GM21423 (cell line): ENCODE measurements around the gene COX19.
"Not testable (repeated sequence)": the region's sequence is repeated elsewhere in the genome, so short reads cannot be mapped to it uniquely, and the experiment has no call there.

ENCODE experiments used
- ATAC-seq: cut with Tn5 transposase; IDR thresholded peaks from one replicate; pipeline ENCODE4 v1.9.1; 2021; ENCODE audit warnings: mild to moderate bottlenecking, moderate library complexity; ENCODE audit not compliant: unreplicated experiment

COX19 gene

GRCh38 chr7:931871-932650 is 43.3 kb downstream of the COX19 start:
- no peak for ATAC-seq

GRCh38 chr7:930975-931758 is 44.2 kb downstream of the COX19 start:
- no peak for ATAC-seq

DNA sequence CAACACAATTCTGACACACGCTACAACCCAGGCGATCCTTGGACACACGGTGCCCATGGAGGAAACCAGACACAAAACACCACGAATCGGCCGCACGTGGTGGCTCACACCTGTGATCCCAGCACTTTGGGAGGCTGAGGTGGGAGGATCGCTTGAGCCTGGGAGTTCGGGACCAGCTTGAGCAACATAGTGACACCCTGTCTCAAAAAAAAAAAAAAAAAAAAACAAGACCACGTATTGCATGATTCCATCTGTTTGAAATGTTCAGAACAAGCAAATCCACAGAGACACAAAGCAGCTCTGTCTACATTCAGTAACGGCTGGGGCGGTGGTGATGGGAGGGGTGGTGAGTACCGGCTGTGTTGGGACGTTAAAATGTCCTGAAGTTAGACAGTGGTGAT is 46.0 kb downstream of the COX19 start:
- ATAC-seq = no peak

DNA sequence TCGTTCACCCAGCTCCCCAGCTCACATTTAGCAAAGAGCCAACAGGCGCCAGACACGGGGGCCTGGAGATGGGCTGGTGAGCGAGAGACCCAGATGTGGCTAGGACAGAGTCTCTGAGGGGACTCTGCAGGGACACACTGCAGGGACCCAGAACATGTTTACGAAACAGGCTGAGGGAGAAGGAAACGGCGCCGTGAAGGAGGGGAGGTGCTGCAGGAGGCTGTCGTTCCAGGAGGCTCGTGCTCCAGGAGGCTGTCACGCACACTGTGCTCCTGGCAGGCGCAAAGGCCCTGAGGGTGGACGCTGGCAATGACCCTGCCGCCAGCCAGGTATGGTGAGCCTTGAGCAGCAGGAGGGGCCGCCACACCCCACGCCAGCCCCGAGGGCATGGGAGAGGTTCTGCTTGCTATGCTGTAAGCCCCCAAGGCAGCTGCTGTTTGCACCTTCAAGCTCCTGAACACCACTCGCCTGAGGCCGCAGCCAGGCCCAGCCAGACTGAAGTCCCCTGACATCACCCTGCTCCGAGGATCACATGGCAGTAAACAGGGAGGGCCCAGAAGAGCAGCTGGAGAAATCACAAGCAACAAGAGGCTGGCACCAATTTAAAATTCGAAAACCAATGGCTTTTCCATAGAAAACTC is 48.2 kb downstream of the COX19 start:
- ATAC-seq = no peak

DNA sequence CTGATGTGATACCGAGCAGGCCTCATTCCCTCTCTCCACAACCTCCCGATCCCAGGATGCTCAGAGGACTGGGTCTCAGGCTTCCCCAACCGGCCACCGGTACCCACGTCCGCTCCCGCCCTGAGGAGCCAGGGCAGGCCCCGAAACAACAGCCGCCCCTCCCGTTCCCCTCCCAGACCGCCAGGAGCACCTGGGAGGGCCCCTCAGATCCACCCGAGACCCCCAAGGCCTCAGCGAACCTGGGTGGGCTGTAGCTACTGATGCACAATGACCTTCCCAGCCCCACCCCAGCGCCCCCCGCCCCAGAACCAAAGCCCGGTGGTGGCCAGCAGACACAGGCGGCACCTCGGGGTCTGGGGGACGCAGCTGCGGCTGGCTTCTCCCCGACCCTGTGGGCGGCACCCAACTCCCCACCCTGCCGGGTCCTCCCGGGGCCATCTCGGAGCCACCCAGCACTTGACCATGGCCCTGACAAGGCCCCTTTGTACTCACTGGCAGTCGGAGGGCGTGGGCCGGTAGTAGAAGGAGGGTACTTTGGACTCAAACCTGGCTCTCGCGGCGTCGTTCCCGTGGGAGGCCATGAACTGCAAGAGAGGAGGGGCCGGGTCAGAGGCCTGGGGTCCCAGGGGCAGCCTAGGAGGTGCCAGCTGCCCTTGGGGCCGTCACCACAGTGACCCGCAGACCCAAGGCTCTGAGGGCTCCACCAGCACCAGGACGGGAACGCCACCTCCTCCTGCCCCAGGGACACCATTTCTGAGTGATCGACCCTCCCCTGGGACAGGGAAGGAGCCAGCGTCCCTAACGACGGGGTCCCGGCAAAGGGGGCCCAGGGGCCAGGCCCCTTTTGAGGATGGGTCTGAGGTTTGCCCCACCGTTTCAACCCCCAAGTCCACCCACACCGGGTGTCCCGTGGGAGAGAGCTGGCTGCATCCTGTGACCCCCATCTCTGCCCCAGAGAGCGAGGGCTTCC is 49.0 kb downstream of the COX19 start:
- no peak for ATAC-seq

DNA sequence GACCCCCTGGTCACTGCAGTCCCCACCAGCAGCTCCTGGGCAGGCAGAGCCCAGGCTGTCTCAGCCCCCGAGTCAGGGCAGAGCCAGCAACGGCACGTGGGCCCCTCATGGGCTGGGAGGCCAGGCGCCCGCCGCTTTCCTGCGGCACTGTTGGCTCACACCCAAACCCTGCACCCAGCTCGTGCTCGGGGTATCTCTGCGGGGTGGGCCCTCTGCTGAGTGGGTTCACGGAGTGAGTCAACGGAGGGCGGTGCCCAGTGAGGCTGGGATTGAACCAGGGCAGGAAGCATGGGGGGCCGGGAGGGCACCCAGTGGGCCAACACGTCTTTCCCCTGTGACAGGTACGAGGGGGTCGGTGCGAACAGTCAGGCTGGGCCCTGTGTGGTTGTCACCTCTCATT is 49.7 kb downstream of the COX19 start:
- ATAC-seq = no peak

- peak; percentile 46 for ATAC-seq
Measured at GRCh38 chr7:924541-925231, 50.7 kb downstream of the COX19 start.

DNA sequence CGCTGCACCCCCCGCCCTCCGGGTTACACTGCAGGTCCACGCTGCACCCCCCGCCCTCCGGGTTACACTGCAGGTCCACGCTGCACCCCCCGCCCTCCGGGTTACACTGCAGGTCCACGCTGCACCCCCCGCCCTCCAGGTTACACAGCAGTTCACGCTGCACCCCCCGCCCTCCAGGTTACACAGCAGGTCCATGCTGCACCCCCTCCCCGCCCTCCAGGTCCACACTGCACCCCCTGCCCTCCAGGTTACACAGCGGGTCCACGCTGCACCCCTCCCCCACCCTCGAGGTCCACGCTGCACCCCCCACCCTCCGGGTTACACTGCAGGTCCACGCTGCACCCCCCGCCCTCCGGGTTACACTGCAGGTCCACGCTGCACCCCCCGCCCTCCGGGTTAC is 51.3 kb downstream of the COX19 start:
- ATAC-seq = not testable (repeated sequence)

- ATAC-seq = peak; percentile 70
Measured at GRCh38 chr7:923108-924041, 52.0 kb downstream of the COX19 start.

GRCh38 chr7:922334-923107 is 52.8 kb downstream of the COX19 start:
- peak; percentile 3 for ATAC-seq

DNA sequence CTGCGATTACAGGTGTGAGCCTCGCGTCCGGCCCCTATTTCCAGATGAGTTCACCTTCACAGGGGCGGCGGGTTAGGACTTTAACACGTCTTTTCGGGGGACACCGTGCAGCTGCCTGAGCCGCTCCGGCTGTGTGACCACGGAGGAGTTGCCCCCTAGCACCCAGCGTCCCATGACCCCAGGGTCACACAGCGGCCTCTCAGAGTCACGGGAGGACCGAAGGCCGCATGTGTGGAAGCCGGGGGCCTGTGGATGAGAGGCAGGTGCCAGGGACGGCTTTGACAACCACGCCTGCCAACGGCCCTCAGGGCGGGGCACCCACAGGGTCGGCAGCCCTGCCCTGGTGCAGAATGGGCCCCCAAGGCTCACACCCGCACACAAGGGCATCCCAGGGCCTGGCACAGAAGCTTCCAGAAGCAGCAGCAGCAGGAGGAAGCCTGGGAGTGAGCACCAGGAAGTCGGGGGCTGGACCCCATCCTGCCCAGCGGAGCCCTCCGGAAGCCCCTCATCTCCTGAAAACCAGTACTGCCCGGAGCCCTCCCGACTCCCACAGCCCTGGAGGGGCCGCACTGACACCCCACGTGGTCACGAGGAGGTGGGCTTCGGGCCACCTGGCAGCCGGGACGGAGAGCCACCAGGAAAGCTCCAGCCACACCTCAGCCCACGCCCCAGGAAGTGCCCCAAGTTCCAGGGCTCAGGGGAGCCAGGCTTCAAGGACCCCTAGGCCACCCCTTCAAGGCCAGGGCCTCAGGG is 53.6 kb downstream of the COX19 start:
- ATAC-seq = no peak

- no peak for ATAC-seq
Measured at GRCh38 chr7:921071-921461, 54.3 kb downstream of the COX19 start.

DNA sequence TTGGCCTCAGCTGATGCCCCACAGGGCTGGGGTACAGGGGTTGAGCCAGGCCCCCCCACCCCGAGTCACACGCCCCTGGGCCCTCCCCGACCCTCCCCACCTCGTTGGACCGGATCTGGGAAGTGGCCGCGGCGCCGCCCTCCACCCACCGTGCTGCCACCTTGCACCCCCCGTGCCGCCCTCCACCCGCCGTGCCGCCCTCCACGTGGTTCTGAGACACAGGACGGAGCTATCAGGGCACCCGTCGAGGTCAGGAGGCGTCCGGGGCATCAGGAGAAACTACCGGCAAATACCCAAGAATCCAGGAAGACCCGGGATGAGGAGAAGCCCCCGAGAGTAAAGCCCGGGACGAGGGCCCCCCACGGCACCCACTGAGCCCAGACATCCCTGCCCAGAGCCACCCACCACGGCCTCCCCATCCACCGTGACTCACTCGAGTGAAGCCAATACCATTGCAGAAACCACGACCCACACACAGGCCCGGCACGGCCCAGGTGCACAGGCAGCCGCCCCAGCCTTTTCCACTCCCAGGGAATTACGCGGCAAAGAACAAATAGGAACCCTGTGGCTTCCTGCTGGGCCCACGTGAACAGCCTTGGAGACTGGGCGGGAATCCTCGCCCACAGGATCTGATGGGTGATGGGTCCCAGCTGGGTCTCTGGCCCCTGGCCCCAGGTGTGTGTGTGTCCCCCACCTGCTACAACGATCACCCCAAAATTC is 54.8 kb downstream of the COX19 start:
- no peak for ATAC-seq

DNA sequence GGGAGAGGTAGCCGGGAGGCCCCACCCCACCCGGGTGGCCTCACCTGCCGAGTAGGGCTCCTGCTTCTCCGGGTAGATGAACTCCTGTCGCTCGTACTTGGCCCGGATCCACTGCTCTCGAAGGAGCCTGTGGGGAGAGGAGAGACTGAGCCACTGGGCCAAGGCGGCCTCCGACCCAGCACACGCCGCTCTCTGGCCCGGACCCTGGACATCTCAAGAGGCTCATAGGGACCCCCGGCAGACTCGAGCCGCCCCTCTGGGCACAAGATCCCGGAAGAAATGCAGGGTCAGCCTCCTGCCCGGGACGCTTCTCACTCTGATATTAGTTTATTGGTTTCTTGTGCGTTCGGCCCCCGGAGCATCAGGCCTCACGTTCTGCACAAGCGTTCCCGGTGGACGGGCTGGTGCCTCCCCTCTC is 55.4 kb downstream of the COX19 start:
- no peak for ATAC-seq

- no peak for ATAC-seq
Measured at GRCh38 chr7:919114-919442, 56.3 kb downstream of the COX19 start.

DNA sequence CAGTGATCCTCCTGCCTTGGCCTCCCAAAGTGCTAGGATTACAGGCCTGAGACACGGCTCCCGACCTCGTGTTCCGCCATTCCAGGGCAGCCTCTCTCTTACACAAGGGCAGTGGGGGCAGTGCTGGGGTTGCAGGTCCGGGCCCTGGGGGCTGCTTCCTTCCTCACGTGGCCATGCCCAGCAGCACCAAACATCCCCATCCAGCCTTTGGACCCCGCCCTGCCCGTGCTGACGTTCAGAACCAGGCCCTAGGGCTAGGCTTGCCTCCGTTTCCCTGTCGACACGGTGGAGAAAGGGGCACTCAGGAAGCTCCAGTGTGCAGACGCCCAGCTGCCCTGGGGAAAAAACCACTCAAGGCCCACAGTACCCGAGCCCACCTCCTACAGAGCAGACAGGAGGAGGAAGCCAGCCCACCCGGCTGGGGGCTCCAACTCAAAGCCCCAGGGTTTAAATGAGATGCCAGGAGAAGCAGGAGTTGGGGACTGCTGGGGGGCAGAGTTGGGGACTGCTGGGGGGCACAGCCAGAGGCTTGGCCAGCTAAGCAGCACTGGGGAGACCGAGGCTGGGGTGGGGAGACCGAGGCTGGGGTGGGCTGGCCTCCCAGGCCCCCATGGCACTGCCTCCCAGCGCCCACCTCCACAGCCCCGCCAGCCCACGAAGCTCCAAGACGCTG is 56.8 kb downstream of the COX19 start:
- no peak for ATAC-seq

DNA sequence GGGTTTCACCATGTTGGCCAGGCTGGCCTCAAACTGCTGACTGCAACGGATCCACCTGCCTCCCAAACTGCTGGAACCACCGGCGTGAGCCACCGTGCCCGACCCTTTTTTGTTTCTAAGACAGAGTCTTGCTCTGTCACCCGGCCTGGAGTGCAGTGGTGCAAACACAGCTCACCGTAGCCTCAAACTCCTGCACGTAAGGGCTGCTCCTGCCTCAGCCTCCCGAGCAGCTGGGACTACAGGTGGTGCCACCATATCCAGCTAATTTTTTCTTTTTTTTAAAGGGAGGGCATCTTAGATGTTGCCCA is 57.3 kb downstream of the COX19 start:
- no peak for ATAC-seq
